Fibroblast of skin of left biceps (primary cell): Measurements from ENCODE around the gene BHMT.
A peak's percentile ranks its signal among the peaks of the same experiment; 100 is the strongest.

Experiments
- DNase-seq, 2 experiments: peaks; one replicate each; pipeline ENCODE4 v3.0.0-alpha.2; 2013; ENCODE audit warnings: low read depth in 2 of 2

Gene BHMT, protein sequence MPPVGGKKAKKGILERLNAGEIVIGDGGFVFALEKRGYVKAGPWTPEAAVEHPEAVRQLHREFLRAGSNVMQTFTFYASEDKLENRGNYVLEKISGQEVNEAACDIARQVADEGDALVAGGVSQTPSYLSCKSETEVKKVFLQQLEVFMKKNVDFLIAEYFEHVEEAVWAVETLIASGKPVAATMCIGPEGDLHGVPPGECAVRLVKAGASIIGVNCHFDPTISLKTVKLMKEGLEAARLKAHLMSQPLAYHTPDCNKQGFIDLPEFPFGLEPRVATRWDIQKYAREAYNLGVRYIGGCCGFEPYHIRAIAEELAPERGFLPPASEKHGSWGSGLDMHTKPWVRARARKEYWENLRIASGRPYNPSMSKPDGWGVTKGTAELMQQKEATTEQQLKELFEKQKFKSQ

GRCh38 chr5:79111387-79111959 is at the start of gene BHMT:
BHMT (plus strand) TSS chr5:79111809; CDS start chr5:79111886, 77 bp downstream.
- no peak for DNase-seq

DNA sequence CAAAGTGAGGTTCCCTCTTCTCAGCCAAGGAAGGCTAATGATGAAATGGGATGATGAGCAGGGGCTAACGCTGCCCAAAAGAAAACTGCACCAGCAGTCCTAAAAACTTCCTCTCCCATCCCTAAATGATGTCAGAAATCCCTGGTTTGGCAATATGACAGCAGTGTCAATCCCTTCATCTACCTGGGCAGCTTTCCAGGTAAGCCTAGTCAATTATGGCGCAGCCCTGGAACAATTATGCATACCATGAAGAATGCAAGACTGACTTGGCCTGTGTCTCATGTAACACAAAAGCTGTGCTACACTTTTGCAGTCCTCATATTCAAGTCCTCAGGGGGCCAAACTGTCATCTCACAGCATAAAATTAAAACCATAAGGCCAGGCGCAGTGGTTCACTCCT is 49.2 kb upstream of the BHMT start:
- DNase-seq = no peak

DNA sequence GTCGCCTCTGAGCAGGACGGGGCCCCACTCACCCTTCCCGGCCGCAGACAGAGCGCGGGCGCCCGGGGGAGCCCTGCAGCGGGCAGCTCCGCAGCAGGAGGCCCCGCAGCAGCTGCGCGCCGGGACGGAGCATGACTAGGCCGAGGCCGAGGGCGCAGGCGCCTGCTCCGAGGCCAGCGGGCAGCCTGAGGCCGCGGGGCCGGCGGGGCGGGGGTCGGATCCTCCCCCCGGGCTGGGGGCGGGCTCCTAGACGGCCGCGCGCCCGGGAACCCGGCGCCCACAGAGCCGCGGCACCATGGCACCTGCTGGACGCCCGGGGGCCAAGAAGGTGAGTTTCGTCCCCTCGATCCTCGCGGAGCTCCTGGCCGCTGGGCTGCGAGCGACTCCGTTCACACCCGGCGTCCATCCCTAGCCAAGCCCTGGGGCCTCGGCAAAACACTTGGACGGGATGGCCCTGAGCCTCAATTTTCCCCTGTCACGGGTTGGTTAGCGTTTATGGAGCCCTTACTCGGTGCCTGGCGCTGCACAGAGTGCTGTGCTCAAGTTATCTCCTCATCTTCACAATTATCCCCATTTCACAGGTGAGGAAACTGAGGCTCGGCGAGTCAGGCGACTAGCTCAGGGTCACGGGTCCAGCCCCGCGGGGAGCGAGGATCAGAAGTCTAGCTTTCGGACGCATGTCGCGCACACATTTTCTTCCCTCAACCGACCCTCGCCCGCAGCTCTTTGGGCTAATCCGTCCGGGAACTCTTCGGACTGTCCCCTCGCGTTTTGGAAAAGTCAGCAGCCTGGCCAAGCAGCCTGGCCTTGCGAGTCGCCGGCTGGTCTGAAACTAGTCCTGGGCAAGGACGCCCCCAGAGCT is 41.9 kb upstream of the BHMT start, which contains the start of the genes BHMT2 and DMGDH:
BHMT2 (plus strand) TSS at position 280 of the 862 bp plus-strand sequence; CDS start at position 296, 16 bp downstream.
DMGDH (minus strand) TSS at position 187 of the 862 bp plus-strand sequence; CDS start at position 133, 54 bp downstream.
- DNase-seq = no peak

DNA sequence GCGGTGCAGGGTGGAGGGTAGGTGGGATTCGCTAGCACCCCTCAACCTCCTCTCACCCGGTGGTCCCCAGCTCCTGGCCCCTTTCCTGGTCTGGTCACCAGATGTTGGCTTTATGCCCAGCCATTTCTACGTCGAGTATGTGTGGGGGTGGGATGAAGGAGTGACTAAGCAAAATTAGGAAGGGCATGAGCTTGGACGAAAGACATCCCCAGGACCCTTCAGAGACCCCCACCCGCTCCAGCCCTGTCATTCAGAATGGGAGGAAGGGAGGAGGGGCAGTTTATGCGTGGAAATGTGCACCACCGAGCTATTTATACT is 41.3 kb upstream of the BHMT start:
- DNase-seq = peak in 1 of 2 experiments; percentile 31

- peak in 1 of 2 experiments; percentile 23 for DNase-seq
These were observed 37.0 kb upstream of the BHMT start for GRCh38 chr5:79074641-79075040.

- DNase-seq = no peak
These were observed 35.8 kb upstream of the BHMT start for GRCh38 chr5:79075646-79076426.

DNA sequence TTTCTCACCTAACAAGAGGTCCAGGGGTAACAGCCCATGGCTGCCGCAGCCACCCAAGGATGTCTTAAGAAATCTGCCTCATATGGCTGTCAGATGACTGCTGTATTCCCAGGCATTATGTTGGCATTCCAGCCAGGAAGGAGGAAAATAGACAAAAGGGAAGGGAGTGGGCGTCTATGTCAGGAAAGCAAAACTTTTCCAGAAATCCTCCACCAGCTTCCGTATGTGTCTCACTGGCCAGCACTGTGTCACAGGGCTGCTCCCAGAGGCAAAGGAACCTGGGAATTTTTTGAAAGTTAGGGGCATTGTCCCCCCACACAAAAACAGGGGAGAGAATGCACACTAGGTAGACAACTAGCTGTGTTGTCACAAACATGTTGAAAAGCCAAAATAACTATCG is 34.8 kb upstream of the BHMT start:
- no peak for DNase-seq

DNA sequence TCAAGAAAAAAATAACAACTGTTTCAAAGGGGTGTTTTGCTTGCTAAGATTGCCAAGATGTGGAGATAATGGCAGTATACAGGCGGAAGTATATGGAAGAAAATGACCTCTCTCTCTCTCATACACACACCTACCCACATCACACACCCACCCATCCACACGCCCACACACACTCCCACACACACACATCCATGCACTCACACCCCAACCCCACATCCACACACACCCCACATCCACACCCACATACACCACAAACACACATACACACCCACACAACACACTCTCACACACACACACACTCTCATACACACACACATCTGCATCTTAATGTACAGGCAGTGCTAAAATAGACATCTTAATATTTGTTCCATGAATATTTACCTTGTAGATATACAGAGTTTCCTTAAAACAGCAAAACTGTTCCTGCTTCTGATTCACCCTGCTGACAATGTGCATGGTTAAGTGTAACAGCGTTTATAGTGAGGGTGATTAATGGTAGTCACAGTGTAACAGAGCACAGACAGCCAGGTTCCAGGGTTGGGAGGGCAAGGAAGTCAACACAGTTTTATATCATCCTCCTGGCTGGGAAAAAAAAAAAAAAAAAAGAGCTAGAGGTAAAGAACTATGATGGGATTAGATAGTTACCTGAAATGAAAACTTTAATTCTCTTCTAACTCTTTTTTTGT is 33.8 kb upstream of the BHMT start:
- no peak for DNase-seq

- DNase-seq = no peak
These were observed 30.8 kb upstream of the BHMT start for GRCh38 chr5:79080804-79081203.

DNA sequence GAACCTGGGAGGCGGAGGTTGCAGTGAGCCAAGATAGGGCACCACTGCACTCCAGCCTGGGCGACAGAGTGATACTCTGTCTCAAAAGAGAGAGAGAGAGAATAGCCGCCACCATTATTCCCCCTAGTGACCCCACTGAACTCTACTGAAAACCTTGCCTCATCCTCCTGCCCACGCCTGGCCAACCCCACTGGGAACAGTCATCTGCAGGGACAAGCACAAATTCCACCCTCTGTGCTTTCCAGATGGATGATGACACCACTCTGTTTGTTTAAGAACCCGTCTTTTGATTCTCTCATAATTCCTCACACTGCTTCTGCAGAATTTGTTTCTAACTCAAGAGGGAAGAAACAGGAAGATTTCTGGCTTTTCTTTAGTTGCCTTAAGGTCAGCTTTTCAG is 29.8 kb upstream of the BHMT start:
- no peak for DNase-seq

DNA sequence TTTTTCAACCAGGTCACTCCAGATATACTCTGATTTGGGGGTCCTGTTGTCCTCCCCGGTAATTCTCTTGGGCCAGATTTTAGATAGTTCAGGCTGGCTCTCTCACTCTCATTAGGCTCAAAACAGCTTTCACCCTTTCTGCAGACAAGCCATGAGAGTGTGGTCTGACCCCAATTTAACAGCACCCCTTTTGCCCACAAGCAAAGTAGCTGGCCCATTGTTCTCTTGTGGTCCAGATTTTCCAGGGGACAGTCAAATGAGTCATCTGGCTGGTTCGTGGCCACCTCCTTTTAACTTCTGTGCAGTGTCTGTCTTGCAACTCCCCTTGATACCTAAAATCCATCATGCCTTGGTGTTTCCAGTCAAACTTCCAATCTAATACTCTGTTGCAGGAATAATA is 25.5 kb upstream of the BHMT start:
- DNase-seq = no peak

DNA sequence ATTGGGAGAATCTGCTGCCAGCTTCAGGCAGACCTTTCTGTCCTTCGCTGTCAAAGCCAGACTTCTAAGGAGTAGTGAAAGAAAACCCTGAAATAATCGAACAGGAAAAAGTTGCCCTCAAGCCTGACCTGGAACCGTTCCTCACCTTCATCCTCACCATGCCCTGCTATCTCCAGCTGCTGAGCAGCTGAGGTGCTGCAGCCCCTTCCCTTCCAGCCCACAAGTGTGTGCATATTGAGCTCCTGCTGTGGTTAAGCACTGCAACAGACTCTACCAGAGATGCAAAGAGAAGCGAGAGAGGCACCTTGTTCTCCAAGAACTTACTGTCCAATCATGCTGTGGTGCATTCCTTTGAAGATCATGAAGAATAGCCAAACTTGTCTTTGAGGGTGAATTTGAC is 23.1 kb upstream of the BHMT start:
- DNase-seq = no peak

GRCh38 chr5:79091064-79091463 is 20.5 kb upstream of the BHMT start:
- DNase-seq = no peak

- no peak for DNase-seq
These were observed 17.8 kb upstream of the BHMT start for GRCh38 chr5:79093762-79094161.

GRCh38 chr5:79105868-79106267 is 5.7 kb upstream of the BHMT start:
- DNase-seq = no peak

DNA sequence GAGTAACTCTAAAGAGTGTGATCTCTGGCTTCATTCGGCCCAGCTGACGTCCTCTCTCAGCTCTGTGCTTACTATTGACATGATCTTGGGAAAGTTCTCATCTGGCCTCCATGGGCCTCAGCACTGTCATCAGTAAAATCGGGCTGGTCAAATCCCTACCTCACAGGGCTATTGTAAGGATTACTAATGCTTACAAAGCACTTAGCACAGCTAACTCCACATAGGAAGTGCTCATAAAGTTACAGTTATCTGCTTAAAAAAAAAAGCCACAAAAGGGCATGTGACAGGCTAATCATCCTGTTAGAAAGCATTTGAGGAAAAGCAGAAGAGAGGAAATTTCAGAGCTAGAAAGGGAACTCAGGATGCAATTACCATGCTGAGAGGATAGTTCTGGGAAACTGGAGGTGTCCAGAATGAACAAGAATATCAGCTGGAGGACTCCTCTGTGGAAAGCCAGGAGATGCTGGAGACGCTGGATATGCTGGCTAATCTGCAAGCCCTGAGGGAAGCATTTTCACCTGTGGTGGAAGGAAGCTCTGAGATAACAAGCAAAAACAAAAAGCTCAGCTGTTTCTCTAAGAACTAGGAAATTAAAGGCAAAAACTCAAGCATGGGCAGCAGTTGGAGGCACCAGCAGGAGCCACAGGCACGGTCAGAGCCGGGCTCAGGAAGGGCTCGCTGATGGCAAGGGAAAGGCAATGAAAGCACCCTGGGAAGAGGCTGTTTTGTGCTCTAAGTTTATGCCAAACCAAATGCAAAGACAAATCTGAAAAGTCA is 4.4 kb upstream of the BHMT start:
- no peak for DNase-seq

GRCh38 chr5:79108086-79108485 is 3.5 kb upstream of the BHMT start:
- no peak for DNase-seq

DNA sequence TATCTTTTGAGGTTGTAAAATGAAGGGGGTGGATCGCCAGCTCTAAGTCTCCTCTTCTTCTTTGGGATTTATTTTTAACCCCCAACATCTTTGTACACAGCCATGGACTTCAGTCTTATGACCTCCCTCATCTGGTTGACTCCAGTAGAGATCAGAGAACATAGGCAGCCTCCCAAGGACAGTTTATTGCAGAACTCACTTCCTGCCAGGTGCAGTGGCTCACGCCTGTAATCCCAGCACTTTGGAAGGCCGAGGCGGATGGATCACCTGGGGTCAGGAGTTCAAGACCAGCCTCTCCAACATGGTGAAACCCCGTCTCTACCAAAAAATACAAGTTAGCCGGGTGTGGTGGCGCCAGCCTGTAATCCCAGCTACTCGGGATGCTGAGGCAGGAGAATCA is 2.8 kb upstream of the BHMT start:
- no peak for DNase-seq

DNA sequence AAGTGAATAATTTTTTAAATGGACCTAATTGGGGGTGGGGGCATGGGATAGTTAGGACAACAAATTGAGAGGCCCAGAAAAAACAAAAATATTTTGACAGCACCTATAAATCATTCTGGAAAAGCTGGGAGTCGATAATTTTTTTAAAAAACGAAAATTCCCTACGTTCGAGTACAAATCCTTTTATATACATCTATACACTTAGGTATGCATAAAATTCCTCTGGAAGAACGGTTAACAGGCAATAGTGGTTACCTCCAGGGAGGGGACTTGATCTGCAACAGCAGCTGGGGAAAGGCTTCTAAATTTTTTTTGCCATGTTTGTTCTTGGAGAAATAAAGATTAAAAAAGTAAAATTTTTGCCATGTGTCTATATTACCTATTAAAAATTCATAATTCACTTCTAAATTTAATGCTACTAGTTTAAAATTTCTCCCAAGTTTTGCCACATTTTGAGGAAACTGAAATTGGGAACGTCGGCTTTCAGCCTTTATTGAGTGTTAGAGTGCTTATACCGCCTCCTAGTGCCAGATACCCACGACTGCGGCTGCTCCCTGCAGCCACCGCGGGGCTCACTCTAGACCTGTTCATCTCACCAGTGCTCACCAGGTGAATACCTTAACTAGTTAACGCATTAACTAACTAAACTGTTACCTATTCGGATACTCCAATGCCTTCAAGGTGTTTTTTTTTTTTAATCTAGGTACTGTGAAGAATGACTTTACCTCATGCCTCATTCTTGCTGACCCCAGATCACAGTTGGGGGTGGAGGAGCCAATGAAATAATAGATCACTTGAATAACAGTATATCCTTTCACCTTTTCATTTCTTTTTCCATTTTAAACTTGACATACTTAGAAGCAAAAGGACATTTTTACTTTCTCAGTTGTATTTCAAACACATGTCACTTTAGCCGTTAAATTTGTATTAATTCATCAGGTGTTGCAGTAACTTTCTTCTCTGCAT is 1.8 kb upstream of the BHMT start:
- DNase-seq = no peak
